ENCODE results near the gene BBLN. TPM values are rescaled to one million over a fixed set of nuclear protein-coding genes. Genes with fewer than 3 reads are reported as not detected.

The BBLN gene
- total RNA-seq, 1 donor from 2014 or later = 93.9 TPM

- Mint-ChIP-seq H3K4me1 (ENCODE audit: unreplicated experiment) (peaks cover 19% of the 10 kb centered on the region), H3K4me3 (ENCODE audit: unreplicated experiment) (peak overlapping the region; percentile 95), H3K27ac (ENCODE audit: unreplicated experiment) (peak overlapping the region; percentile 93), H3K27me3 (ENCODE audit: unreplicated experiment) (no peaks in the 10 kb centered on the region), H3K36me3 (ENCODE audit: unreplicated experiment) (peaks cover 19% of the 10 kb centered on the region), H3K9me3 (ENCODE audit: unreplicated experiment) (no peaks in the 10 kb centered on the region)
- TF ChIP-seq CTCF (IDR thresholded peaks at IDR 0.05) = no peak
- DNase-seq (ENCODE audit: extremely low spot score, unreplicated experiment) = no peak
Observed at GRCh38 chr9:128190516-128191405, 30.7 kb downstream of the BBLN start.

- peaks cover 17% of the 10 kb centered on the region for H3K36me3 Mint-ChIP-seq (ENCODE audit: unreplicated experiment)
- peaks cover 19% of the 10 kb centered on the region for H3K4me1 Mint-ChIP-seq (ENCODE audit: unreplicated experiment)
- H3K27me3 Mint-ChIP-seq (ENCODE audit: unreplicated experiment) = no peaks in the 10 kb centered on the region
- TF ChIP-seq CTCF (IDR thresholded peaks at IDR 0.05) = peak; percentile 90
- DNase-seq (ENCODE audit: extremely low spot score, unreplicated experiment) = peak; percentile 92
- H3K27ac Mint-ChIP-seq (ENCODE audit: unreplicated experiment) = peak within 1 kb of the TSS; percentile 93
- peak within 1 kb of the TSS; percentile 95 for H3K4me3 Mint-ChIP-seq (ENCODE audit: unreplicated experiment)
- no peaks in the 10 kb centered on the region for H3K9me3 Mint-ChIP-seq (ENCODE audit: unreplicated experiment)
Observed at GRCh38 chr9:128191406-128192046, 31.5 kb downstream of the BBLN start, which contains the start of gene CIZ1. Gene CIZ1, minus strand, starts transcription at chr9:128191572. Its CDS starts 715 bp downstream, at chr9:128190857.

GRCh38 chr9:128192601-128193371, 32.7 kb downstream of the BBLN start:
- peaks cover 12% of the 10 kb centered on the region for H3K36me3 Mint-ChIP-seq (ENCODE audit: unreplicated experiment)
- H3K27ac Mint-ChIP-seq (ENCODE audit: unreplicated experiment) = no peak overlapping the region
- no peaks in the 10 kb centered on the region for H3K9me3 Mint-ChIP-seq (ENCODE audit: unreplicated experiment)

GRCh38 chr9:128193469-128194096, 33.5 kb downstream of the BBLN start:
- Mint-ChIP-seq H3K4me1 (ENCODE audit: unreplicated experiment) (peaks cover 19% of the 10 kb centered on the region), H3K4me3 (ENCODE audit: unreplicated experiment) (no peak overlapping the region)
- no peak for TF ChIP-seq CTCF (IDR thresholded peaks at IDR 0.05)

More at GRCh38 chr9:128192601-128193371, 32.7 kb downstream of the BBLN start:
- H3K4me1 Mint-ChIP-seq (ENCODE audit: unreplicated experiment) = peaks cover 19% of the 10 kb centered on the region
- no peak for TF ChIP-seq CTCF (IDR thresholded peaks at IDR 0.05)
- H3K27me3 Mint-ChIP-seq (ENCODE audit: unreplicated experiment) = no peaks in the 10 kb centered on the region
- H3K4me3 Mint-ChIP-seq (ENCODE audit: unreplicated experiment) = no peak overlapping the region
- no peak for DNase-seq (ENCODE audit: extremely low spot score, unreplicated experiment)

More at GRCh38 chr9:128193469-128194096, 33.5 kb downstream of the BBLN start:
- no peaks in the 10 kb centered on the region for H3K9me3 Mint-ChIP-seq (ENCODE audit: unreplicated experiment)
- DNase-seq (ENCODE audit: extremely low spot score, unreplicated experiment) = no peak
- no peak overlapping the region for H3K27ac Mint-ChIP-seq (ENCODE audit: unreplicated experiment)
- H3K36me3 Mint-ChIP-seq (ENCODE audit: unreplicated experiment) = peaks cover 6% of the 10 kb centered on the region
- H3K27me3 Mint-ChIP-seq (ENCODE audit: unreplicated experiment) = no peaks in the 10 kb centered on the region
